C4-2B (cell line): Measurements from ENCODE around the gene DNAH3.

Experiments
- H3K27ac ChIP-seq: fragments of 450-650 bp; 2 replicates; pipeline ENCODE4 v1.5.1; 2017
- ZFX ChIP-seq: fragments of 450-650 bp; IDR thresholded peaks from 2 replicates; pipeline ENCODE4 v1.6.1; 2017
- TF ChIP-seq, protein P1 (sequence below): fragments of 450-650 bp; conservative IDR thresholded peaks from 2 replicates; pipeline ENCODE4 v1.5.1; 2017; ENCODE audit warnings: mild to moderate bottlenecking

DNAH3 gene

DNA sequence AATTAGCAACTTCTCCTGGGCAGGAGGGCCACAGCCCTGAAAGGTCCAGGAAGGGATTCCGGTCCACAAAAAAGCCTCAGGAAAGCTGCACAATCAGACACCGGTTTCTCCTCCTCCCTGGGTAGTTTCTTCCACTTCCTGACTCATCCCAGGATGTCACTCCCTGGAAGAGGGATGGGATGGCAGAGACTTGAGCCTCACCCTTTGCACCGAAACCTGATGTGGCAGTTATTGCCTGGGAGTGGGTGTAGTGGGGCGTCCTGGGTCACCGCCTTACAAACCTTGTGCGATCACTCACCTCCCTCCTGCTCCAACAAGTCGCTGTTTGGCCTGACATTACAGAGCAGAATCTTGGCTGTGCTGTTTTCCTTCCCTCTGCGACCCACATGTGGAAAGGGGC is 179.2 kb downstream of the DNAH3 start:
- TF ChIP-seq ZFX = no peak
- TF ChIP-seq, protein P1, sequence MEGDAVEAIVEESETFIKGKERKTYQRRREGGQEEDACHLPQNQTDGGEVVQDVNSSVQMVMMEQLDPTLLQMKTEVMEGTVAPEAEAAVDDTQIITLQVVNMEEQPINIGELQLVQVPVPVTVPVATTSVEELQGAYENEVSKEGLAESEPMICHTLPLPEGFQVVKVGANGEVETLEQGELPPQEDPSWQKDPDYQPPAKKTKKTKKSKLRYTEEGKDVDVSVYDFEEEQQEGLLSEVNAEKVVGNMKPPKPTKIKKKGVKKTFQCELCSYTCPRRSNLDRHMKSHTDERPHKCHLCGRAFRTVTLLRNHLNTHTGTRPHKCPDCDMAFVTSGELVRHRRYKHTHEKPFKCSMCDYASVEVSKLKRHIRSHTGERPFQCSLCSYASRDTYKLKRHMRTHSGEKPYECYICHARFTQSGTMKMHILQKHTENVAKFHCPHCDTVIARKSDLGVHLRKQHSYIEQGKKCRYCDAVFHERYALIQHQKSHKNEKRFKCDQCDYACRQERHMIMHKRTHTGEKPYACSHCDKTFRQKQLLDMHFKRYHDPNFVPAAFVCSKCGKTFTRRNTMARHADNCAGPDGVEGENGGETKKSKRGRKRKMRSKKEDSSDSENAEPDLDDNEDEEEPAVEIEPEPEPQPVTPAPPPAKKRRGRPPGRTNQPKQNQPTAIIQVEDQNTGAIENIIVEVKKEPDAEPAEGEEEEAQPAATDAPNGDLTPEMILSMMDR = no peak
- no peak overlapping the region for H3K27ac ChIP-seq

DNA sequence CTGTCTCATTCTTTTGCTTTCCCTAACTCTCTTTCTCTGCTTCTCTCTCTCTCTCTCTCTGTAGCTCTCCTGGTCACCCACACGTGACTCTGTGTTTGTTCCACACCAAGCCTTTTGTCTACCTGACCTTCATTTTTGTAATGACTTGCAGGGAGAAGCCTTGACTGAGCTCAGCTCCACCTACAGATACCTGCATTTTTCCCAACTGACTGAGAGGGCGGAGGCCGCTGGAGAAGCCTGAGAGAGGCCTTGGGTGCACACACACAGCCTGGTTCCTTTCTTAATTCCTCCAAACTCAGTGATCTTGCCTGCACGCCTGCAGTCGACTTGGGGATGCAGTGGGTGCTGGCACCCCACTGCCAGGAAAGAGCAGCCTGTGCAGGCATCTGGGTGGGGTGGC is 181.3 kb downstream of the DNAH3 start:
- TF ChIP-seq, protein P1 = no peak
- TF ChIP-seq ZFX = no peak
- no peak overlapping the region for H3K27ac ChIP-seq

GRCh38 chr16:20968765-20969164 is 181.9 kb downstream of the DNAH3 start:
- H3K27ac ChIP-seq = no peak overlapping the region
- no peak for TF ChIP-seq ZFX
- TF ChIP-seq, protein P1 = no peak

DNA sequence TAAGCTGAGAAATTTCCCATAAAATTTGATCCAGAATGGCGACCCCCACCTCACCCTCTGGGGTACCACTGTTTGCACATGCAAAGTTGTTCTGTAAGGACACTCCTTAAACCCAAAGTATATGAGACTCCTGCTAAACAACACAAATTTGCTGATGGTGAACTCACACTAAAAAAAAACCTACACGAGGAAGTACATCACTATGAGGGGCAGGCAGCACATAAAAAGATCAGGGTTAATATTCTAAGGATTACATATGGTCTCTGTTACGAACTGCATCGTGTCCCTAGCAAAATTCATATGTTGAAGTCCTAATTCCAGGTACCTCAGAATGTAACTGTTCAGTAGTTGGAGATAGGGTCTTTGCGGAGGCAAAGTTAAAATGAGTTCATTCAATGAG is 189.7 kb downstream of the DNAH3 start:
- TF ChIP-seq, protein P1 = no peak
- TF ChIP-seq ZFX = no peak
- H3K27ac ChIP-seq = no peak overlapping the region

- no peak overlapping the region for H3K27ac ChIP-seq
- TF ChIP-seq, protein P1 = no peak
- TF ChIP-seq ZFX = no peak
Observed at GRCh38 chr16:20957153-20957552, 193.5 kb downstream of the DNAH3 start.

DNA sequence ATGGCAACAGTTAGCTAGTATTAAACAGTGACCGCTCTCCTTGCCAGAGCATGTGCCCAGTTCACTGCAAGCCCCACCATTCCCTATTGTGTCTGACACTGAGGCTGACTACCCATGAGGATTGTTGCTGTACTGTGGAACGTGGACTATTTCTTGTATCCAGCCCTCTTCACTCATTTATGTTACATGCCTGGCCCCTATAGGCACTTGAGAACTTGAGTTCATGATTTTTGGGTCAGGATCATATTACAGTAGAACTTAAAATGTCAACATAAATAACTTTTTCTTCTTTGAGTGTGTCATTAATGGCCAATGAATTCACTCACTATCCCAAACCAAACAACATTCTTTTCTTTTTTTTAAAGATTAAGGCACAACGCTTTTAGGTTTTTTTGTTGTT is 194.3 kb downstream of the DNAH3 start:
- TF ChIP-seq, protein P1 = no peak
- TF ChIP-seq ZFX = no peak
- H3K27ac ChIP-seq = no peak overlapping the region

DNA sequence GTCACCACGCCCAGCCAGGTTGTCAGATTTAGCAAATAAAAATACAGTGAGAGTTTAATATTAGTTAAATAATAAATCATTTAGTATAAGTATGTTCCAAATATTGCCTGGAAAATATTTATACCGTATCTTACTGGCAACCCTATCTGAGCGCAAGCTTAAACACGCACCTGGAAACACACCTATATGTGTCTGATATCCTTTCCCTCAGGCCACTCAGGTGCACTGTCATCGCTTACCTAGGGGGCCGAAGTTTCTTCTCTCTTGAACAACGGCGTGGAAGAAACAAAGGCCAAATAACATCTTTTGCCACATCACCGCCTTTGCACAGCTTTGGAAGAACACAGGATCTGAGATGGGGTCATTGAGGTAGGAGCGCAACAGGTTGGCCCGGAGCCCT is 196.1 kb downstream of the DNAH3 start:
- H3K27ac ChIP-seq = no peak overlapping the region
- TF ChIP-seq ZFX = no peak

DNA sequence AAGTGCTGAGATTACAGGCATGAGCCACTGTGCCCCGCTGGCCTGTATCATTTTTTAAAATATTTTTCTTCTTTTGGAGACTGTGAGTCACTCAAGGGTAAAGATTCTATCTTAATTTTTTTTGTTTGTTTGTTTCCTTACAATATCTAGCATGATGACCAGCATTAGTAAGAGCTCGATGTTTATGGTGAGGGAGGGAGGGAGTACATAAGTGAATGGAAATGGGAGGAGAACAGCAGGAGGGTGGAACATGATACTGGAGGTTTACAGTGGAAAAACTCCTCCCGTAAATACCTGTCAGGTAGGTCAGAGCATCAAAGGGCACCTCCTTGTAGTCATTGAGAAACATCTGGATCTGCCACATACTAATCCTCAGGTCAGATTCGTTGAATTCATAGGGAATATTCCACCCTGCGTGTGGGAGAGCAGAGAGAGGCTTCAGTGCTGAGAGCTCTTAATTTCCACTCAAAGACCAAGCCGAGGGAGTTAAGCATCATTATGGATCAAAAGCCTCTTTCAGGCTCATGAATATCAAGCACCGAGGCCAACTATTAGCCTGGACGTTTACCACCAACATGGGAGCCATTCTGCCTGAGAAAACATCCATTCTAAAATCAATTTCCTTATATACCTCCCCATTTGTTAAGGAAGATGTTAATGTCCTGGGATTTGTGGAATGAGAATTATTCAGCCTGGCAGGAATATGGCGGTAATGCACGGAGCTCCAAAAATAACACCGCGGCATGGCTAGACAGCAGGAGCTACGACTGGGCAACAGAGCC is 198.3 kb downstream of the DNAH3 start:
- no peak for TF ChIP-seq ZFX
- TF ChIP-seq, protein P1 = no peak
- H3K27ac ChIP-seq = no peak overlapping the region
